ENCODE measurements around the gene PTPRJ.
"Not testable (repeated sequence)": the region's sequence is repeated elsewhere in the genome, so short reads cannot be mapped to it uniquely, and the experiment has no call there.

Gene PTPRJ

GRCh38 chr11:48019217-48019584 lies 38.8 kb downstream of the PTPRJ start:
- no peak for DNase-seq

DNA sequence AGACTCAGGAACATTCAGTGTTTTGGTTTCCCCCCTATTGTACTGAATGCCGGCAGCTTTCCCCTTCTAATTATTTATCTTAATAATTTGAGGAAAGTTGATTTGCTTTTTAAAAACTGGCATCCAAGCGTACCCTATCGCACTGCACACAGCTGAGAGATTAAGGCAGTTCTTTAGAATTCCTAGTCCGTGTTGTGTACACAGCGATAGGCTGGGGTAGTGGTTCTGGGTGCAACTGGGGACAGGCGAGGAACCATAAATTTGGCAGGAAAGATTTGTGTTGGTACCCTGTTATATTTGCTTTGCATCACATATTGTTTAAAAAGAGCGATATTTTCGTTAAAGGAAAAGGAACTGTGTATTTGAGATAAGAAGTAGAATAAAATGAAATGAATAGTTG lies 39.2 kb downstream of the PTPRJ start:
- no peak for DNase-seq

- no peak for DNase-seq
Measured at GRCh38 chr11:48020092-48020755, 39.9 kb downstream of the PTPRJ start.

DNA sequence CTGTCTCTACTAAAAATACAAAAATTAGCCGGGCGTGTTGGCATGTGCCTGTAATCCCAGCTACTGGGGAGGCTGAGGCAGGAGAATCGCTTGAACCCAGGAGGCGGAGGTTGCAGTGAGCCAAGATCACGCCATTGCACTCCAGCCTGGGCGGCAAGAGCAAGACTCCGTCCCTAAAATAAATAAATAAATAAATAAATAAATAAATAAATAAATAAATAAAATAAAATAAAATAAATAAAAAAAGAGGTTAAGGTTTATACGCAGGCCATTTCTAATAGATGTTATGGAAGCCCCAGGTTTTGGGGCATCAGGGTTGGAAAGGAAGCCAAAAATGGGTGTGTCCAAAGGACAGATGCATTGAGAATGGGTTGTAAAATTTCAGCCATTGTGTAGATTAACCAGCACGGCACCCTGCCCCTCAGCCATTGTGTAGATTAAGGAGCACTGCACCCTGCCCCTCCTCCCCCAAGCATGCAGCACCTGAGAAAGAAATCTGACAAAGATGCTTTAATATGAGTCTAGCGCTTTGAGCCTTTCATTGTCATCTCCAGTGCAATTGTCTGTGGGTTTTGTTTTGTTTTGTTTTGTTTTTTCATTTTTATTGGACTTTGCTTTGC lies 41.0 kb downstream of the PTPRJ start:
- DNase-seq: not testable (repeated sequence)

GRCh38 chr11:48022445-48022844 lies 42.1 kb downstream of the PTPRJ start:
- no peak for DNase-seq

GRCh38 chr11:48023608-48024007 lies 43.2 kb downstream of the PTPRJ start:
- not testable (repeated sequence) for DNase-seq

GRCh38 chr11:48024635-48025071 lies 44.3 kb downstream of the PTPRJ start:
- DNase-seq: no peak

- no peak for DNase-seq
Measured at GRCh38 chr11:48025293-48025983, 45.1 kb downstream of the PTPRJ start.

GRCh38 chr11:48025984-48026340 lies 45.6 kb downstream of the PTPRJ start:
- no peak for DNase-seq

DNA sequence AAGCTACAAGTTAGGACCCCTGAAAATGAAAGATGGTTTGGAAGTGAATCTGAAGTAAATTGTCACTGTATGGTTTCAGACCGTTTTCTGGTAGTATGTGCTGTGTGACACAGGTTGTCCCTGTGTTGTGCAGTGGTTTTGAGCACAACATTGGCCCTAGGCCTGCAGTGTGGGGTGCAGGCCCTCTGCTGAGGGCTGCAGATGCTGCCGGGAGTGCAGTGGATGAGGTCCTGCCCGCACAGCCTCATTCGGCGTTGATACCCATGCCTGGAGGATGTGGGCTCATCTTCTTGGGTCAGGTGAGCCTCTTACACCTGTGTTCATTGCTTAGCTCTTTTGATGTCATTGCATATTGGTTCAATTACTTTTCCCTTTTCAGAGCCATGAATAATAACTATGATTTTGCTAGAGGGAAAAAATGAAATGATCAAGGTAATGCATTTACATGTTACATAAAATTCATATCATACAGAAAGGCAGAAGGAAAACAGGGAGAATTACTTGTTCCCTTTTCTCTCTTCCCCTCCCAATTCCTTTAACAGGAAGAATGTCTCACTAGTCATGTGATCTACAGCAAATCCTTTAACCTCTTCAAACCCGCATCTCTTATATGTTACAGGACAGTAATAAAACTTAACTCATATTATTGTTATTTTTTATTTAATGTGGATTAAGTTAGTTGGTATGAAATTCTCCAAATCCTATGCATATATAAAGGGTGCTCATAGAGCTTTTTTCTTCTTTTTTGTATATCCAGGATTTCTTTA lies 48.7 kb downstream of the PTPRJ start:
- DNase-seq: no peak

DNA sequence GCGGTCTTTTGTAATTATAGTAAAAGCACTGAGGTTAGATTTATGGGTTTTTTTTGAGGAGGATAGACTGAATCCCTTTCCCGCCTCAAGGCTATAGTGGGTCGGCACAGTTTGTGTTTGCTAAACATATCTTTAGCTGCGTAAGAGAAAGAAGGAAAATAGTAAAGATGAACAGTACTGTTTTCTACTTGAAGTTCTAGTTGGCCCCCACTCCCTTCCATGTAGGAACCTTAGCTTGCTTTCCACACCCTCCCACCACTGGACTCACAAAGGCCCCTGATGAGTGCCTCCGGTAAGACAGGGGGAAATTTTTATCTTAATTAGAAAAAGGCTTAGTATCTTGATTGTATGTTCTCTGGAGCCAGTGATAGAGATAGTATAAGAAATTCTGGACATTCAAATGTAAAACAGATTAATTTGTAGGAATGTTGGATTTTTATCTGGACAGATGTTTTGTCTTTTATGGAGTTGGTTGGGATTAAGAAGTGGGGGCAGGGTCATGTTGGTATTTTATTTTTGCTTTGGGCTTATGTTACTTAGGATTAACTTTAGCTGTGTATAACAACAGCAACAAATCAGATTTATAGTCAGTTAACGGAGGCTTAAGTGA lies 49.4 kb downstream of the PTPRJ start:
- no peak for DNase-seq

- no peak for DNase-seq
Measured at GRCh38 chr11:48031602-48032001, 51.2 kb downstream of the PTPRJ start.

DNA sequence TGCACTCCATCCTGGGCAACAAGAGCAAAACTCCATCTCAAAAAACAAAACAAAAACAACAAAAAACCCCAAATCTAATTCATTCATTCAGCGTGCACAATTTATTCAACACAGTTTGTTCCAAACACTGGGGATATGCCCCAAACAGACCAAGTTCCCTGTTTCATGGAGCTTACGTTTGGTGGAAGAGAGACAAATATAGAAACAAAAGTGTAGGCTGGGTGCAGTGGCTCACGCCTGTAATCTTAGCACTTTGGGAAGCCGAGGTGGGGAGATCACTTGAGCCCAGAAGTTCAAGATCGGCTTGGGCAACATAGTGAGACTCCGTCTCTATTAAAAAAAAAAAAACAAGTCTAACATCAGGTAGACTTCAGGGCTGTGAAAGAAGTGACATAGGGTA lies 52.4 kb downstream of the PTPRJ start:
- no peak for DNase-seq

DNA sequence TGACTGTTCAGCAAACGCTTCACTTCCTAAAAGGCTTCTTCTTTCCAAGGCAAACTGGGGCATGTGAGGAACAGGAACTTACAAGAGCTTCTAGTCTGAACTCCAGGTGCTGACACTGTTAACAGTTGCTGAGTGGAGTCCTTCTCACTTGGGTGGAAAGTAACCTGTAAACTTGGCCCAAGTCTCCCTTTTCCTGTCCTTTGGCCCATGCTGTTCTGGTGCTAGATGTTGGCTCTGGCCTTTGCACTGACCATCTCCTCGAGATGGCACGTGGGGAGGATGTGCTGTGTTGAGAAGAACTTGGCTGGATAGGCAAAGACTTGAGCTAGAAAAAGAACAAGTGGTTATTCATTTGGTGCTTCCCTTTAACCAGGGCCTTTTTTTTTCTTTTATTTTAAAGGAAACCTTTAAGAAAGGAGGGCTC lies 53.6 kb downstream of the PTPRJ start:
- no peak for DNase-seq

DNA sequence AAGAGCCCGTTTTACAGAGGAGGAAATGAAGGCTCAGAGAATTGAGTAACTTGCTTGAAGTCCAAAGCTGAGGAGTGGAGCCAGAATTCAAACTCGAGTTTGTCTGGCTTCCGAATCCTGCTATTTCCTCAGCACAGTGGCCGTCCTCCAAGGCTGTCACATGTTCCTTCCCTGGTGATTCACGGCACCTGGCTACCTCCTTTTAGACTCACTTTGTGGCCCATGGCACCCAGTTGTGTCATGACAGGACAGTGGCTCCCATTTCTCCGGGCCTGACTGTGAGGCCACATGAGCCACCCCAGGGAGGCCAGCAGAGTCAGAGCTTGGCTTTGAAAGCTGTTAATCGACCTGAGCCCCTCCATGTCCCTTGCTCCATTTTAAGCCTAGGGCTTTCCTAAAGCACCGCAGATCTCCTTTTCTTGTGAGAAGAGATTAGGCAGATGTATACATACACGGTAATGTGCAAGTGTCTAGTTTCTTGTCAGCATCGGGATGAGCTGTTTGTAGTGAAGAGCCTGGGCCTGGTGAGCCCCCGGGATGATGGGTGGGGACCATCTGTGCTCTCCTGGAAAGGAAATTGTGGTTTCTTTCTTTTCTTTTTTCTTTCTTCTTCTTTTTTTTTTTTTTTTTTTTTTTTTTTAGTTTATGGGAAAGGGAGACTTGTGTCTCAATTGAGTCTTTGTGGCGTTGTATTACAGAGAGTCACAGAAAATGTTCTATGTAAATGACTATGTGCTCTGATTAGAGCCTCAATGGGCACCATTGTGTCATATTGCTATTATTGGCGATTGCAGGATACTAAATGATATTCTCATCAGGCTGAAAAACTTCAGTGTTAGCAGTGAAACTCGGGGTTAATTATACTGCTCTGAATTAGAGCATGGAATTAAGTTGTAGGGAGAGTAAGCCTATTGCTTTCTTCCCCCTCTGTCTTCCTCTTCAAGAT lies 54.8 kb downstream of the PTPRJ start:
- DNase-seq: no peak

DNA sequence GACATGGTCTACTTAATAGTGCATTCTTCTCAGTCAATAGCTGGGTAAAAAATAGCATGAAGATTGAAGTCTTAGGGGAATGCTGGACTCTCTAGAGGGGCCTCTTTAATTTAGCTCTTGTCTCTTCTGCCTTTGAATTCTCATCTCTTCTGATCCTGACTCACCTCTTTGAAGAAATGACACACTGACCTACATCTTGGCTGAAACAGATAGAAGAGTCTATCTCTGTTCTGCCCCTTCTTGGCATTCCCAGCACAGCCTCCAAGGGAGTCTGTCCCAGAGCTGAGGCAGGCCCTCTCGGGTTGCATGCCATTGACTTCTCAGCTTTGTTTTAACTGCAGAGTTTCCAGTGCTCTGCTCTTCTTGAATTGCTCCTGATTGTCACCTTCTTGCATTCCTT lies 55.7 kb downstream of the PTPRJ start:
- DNase-seq: no peak

DNA sequence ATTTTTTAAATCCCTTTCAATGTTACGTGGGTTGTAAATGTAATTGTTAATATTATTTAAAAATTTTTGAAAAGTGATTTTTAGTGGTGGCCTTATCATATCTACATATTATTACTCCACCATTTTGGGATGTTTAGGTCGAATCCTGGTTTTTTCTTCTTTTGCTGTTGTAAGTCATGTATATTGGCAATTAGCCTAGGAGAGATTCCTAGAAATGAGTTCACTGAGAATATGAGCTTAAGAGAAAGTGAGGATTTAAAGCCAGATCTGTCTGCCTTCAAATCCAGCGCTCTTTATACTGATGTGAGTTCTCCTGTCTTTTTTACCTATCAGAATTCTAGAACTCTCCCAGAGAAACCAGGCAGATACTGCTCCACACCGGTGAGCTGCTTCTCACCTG lies 56.1 kb downstream of the PTPRJ start:
- no peak for DNase-seq

DNA sequence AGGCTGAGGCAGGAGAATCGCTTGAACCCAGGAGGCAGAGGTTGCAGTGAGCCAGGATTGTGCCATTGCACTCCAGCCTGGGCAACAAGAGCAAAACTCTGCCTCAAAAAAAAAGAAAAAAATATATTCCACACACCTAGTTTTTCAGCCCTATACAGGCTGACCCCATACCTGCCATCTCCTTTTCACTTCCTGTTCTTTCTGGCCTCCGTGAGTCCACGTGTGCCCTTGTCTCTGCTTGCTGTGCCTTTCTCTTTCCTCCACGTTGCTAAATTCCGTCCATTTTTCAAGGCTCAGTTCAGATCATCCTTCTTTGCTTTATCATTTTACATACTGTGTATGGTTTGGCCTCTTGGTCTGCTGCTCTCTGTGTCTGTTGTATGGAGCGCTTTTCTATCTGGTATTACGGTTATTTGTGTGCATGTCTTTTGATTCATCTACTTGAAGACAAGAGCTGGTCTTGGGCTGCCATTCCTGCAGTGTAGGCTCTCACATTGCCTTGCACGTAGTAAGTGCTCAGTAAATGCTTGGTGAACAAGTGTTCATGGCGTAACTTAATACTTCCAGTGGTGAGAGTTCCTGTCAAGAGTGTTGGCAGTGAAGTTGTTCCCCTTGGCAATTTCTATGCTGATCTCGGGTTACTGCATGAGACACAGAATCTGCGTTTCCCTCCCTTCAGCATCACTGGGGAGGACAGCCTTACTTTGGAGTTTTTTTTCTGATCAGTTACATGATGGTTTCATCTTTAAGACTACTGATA lies 57.5 kb downstream of the PTPRJ start:
- DNase-seq: no peak

DNA sequence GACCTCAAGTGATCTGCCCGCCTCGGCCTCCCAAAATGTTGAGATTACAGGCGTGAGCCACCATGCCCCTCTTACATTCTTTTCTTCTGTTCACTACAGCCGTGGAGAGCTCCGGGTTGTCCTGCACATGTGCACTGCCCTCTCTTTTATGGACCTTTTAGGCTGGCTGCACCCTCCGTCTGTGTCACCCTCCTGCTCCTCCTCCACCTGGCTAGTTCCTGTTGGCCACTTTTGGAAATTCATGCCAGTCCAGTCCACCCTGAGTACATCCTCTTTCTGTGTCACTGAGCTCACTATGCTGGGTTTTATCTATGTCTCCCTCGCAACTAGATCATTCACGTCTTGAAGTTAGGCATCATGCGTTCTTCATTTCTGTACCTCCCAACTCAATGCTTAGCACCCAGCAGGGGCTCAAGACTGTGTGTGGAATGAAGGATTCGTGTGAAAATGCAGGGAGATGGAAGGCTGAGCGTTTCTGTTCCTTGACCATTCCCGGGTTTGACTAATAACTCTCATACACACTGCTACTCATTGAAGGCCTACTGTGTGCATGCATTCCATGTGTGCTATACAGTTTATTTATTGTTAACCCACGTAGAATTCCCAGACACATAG lies 60.6 kb downstream of the PTPRJ start:
- DNase-seq: no peak

DNA sequence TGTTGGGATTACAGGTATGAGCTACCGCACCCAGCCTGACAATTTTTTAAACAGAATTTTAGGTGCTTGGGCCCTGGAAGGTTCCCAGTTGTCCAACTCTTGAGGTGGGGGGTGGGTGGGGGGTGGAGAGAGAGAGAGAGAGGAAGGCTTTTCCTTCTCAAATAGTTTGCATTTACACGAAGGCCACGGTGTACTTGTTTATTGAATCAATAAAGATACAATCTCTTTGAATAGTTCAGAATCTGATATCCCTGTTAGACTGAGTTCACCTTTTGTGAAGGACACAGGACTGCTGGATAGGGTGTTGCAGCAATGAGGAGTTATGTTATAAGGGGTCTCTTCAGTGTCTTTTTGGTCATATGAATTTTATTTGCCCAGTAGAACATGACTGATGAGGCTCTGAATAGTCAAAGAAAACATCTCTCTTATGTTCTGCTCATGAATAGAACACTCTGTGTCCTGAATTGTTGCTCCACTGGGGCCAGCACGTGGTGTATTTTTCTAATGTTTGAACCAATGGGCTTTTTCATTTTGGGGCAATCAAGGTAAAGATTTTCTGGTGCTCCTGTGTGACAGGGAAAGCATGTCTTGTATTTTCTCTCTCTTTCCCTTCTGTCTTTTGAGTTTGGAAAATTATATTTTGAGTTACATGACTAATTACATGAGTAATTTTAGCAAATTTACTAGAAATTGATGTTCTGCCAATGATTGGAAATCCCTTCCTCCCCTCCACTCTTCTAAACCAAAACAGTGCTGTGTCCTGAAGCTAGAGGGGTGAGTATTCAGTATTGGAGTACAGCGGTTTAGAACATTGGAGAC lies 61.7 kb downstream of the PTPRJ start:
- no peak for DNase-seq

Data from activated naive CD4-positive, alpha-beta T cell (primary cell).